Body of pancreas (tissue), 4 donors: ENCODE measurements around the gene TOM1L1. TPM values are rescaled to one million over a fixed set of nuclear protein-coding genes. Genes with fewer than 3 reads are reported as not detected.

ENCODE experiments used
- ATAC-seq: fragments of 150-250 bp; one replicate; pipeline ENCODE4 v1.9.1; 2016
- DNase-seq, 4 donors: peaks; one replicate each; pipeline ENCODE4 v3.0.0-alpha.2; 2019
- H3K27ac ChIP-seq, 4 donors: fragments of 200-600 bp; sonication (generic); 1 replicate in 3 of 4; 2 replicates in 1 of 4; pipeline versions ENCODE4 v1.5.1 to v1.6.1; 2016 to 2019; ENCODE audit warnings: mild to moderate bottlenecking in 1 of 4, mixed read lengths in 1 of 4, moderate library complexity in 1 of 4
- H3K27me3 ChIP-seq, 2 donors: fragments of 200-600 bp; sonication (generic); one replicate each; pipeline ENCODE4 v1.6.0; 2016; ENCODE audit warnings: mild to moderate bottlenecking in 1 of 2
- H3K36me3 ChIP-seq, 2 donors: fragments of 200-600 bp; sonication (generic); replicated peaks in 1 of 2; 2 replicates each; pipeline ENCODE4 v1.5.1; 2016; ENCODE audit warnings: low read depth in 2 of 2; ENCODE audit not compliant: insufficient read depth in 1 of 2
- H3K4me1 ChIP-seq: fragments of 200-600 bp; sonication (generic); one replicate; pipeline ENCODE4 v1.6.0; 2016
- H3K4me3 ChIP-seq, 2 donors: fragments of 200-600 bp; sonication (generic); 1 replicate in 1 of 2; 2 replicates in 1 of 2; pipeline ENCODE4 v1.5.1; 2016 to 2019
- H3K9me3 ChIP-seq, 3 donors: fragments of 200-600 bp; sonication (generic); 1 replicate in 2 of 3; 2 replicates in 1 of 3; pipeline ENCODE4 v1.5.1; 2016
- CTCF ChIP-seq, 7 experiments: fragments of 450-650 bp in 4 of 7; fragments of 200-600 bp in 3 of 7; sonication (generic) in 3 of 7; IDR thresholded peaks; one replicate each; pipeline ENCODE4 v1.5.1; 2016 to 2019; ENCODE audit warnings: antibody characterized with exemption in 7 of 7
- POLR2A ChIP-seq, 3 donors: fragments of 450-650 bp; IDR thresholded peaks; one replicate each; pipeline ENCODE4 v1.6.1; 2016; ENCODE audit warnings: antibody characterized with exemption in 3 of 3, mild to moderate bottlenecking in 2 of 3
- WGBS, 2 donors: methylation state at CpG; one replicate each; pipeline ENCODE4 v1.1.5; 2017; 5-methylcytosine and 5-hydroxymethylcytosine counted together
- intact Hi-C: fragments of 100-400 bp; cut with DNase I; formaldehyde crosslinking; loops from one replicate; pipeline ENCODE4 v1.15.1; 2023
- total RNA-seq, 2 donors: library from RNA; depleted of rRNA; stranded (reverse); fragments of >200 nt; gene quantifications; one replicate each; pipeline ENCODE4 v1.1.0, GENCODE V29; 2016

TOM1L1 gene
- total RNA-seq, 2 donors from 2014 or later = 41.5 to 50.8 TPM

DNA sequence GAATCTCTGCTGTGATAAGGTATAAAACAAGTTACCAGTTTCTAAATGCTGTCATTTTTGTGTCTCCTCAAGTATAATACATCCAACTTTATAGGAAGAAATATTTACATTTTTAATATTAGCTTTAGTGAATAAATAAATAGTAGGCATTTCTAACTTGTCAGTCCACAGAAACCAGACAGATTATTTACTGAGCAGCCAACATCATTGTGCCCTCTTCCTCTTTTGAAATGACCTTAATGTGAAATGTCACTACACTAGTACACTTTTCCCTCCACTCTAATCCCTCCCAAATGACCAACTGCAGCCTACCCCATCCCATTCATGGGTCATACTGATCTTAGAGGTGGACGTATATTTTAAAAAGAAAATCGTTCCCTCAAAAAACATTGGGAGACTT lies 77.1 kb downstream of the TOM1L1 start:
- Histone ChIP-seq H3K27ac (no peak overlapping the region), H3K4me1 (peaks cover 4% of the 10 kb centered on the region), H3K9me3 (no peaks in the 10 kb centered on the region), H3K36me3 (no peaks in the 10 kb centered on the region), H3K27me3 (no peaks in the 10 kb centered on the region), H3K4me3 (no peak overlapping the region)
- ATAC-seq = no peak
- 80 to 86% methylated on average over 2 of the region's 2 CpGs for WGBS, 2 donors
- intact Hi-C loops = no loop called here
- no peak for DNase-seq
- no peak for TF ChIP-seq POLR2A (IDR thresholded peaks at IDR 0.05)
- no peak for TF ChIP-seq CTCF (IDR thresholded peaks at IDR 0.05)

GRCh38 chr17:54979657-54980056 lies 79.0 kb downstream of the TOM1L1 start:
- H3K4me1 ChIP-seq = no peaks in the 10 kb centered on the region
- DNase-seq = no peak
- H3K4me3 ChIP-seq = no peak overlapping the region
- no peak overlapping the region for H3K27ac ChIP-seq
- TF ChIP-seq POLR2A (IDR thresholded peaks at IDR 0.05) (no peak), CTCF (IDR thresholded peaks at IDR 0.05) (no peak)
- H3K36me3 ChIP-seq = no peaks in the 10 kb centered on the region
- no peaks in the 10 kb centered on the region for H3K9me3 ChIP-seq
- no peak for ATAC-seq
- H3K27me3 ChIP-seq = no peaks in the 10 kb centered on the region
- intact Hi-C loops = no loop called here

DNA sequence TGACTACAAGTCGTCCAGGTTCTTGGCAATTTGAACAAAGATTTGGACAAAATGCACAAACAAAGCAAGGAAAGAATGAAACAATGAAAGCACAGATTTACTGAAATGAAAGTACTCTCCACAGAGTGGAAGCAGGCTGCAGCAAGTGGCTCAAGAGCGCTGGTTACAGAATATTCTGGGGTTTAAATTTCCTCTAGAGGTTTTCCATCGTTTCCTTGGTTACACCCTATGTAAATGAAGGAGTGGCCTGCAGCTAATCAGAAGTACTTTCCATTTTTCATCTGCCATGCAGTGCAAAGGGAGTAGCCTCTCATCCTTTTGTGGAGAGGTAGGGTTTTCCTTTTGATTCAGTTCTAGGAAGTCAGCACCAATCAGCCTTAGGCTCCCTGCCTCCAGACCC lies 79.7 kb downstream of the TOM1L1 start:
- TF ChIP-seq CTCF (IDR thresholded peaks at IDR 0.05) = no peak
- TF ChIP-seq POLR2A (IDR thresholded peaks at IDR 0.05) = no peak
- H3K4me3 ChIP-seq = no peak overlapping the region
- ATAC-seq = no peak

GRCh38 chr17:54982399-54982798 lies 81.7 kb downstream of the TOM1L1 start:
- H3K4me1 ChIP-seq = no peaks in the 10 kb centered on the region
- H3K4me3 ChIP-seq = no peak overlapping the region
- no peaks in the 10 kb centered on the region for H3K27me3 ChIP-seq
- H3K9me3 ChIP-seq = no peaks in the 10 kb centered on the region
- intact Hi-C loops = no loop called here
- H3K27ac ChIP-seq = no peak overlapping the region
- TF ChIP-seq CTCF (IDR thresholded peaks at IDR 0.05) (no peak), POLR2A (IDR thresholded peaks at IDR 0.05) (no peak)
- DNase-seq (peak in 2 of 4 donors; percentile 13 to 34), ATAC-seq (no peak)
- H3K36me3 ChIP-seq = no peaks in the 10 kb centered on the region

More for the DNA sequence above, 79.7 kb downstream of the TOM1L1 start:
- Histone ChIP-seq H3K27me3 (no peaks in the 10 kb centered on the region), H3K27ac (no peak overlapping the region), H3K4me1 (no peaks in the 10 kb centered on the region), H3K36me3 (no peaks in the 10 kb centered on the region), H3K9me3 (no peaks in the 10 kb centered on the region)
- WGBS, 2 donors = 67 to 90% methylated on average over 3 of the region's 3 CpGs
- intact Hi-C loops = no loop called here
- no peak for DNase-seq

DNA sequence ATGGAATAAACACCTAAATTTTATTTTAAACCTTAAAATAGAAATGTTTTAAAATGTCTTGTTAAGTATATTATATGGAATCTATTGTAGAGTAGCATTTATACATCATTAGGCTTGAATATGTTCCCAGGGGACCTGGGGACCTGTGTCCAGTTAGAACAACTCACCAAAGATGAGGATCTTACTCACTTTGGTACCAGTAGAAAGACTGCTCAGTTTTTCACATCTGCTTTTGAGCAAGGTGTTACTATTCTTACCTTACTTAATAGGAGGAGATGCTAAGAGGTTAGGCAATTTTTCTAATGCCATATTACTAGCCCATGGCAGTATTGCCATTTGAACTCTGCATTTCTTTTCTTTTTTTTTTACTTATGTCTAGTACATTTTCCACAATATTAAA lies 82.6 kb downstream of the TOM1L1 start:
- ATAC-seq (no peak), DNase-seq (no peak)
- Histone ChIP-seq H3K4me3 (no peak overlapping the region), H3K27ac (no peak overlapping the region), H3K4me1 (no peaks in the 10 kb centered on the region), H3K27me3 (no peaks in the 10 kb centered on the region), H3K9me3 (no peaks in the 10 kb centered on the region), H3K36me3 (no peaks in the 10 kb centered on the region)
- TF ChIP-seq CTCF (IDR thresholded peaks at IDR 0.05) = no peak
- no peak for TF ChIP-seq POLR2A (IDR thresholded peaks at IDR 0.05)
- intact Hi-C loops = no loop called here
